HuH-7.5 (cell line): ENCODE data around the gene KCNAB2.

Experiments
- DNase-seq: peaks from one replicate; pipeline ENCODE4 v3.0.0; 2011; ENCODE audit warnings: low spot score

Gene KCNAB2

DNA sequence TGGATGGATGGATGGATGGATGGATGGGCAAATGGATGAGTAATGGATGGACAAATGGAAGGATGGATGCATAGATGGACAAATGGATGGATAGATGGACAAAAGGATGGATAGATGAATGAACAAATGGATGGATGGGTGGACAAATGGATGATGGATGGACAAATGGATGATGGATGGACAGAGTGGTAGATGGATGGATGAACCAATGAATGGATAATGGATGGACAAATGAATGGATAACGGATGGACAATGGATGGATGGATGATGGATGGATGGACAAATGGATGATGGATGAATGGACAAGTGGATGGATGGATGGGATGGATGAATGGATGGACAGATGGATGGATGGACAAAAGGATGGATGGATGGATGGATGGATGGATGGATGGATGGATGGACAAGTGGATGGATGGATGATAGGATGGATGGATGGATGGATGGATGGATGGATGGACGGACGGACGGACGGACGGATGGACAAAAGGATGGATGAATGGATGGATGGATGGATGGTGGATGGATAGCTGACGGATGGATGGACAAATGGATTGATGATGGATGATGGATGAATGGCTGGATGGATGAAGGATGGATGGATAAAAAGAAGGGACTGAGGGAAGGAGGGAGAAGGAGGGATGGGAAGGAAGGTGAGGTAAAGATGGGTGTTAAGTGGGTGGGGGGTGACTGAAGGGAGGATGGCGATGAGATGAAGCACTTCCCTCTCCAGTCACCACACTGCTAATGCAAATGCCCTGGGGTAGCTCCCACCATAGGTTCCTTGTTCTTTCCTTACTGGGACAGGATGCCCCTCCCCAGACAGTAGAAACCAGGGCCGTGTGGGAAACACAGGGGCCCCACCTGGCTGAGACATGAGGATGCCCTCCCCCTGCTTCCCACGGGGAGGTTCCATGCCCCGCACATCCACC, 104.6 kb downstream of the KCNAB2 start:
- DNase-seq: no peak
